Sigmoid colon (tissue), 7 donors: ENCODE data around the gene DMPK. TPM values are rescaled to one million over a fixed set of nuclear protein-coding genes. Genes with fewer than 3 reads are reported as not detected.

Experiments
- DNase-seq: peaks from one replicate; pipeline ENCODE4 v3.0.0-alpha.2; 2019
- H3K27ac ChIP-seq, 4 donors: fragments of 200-600 bp; sonication (generic); one replicate each; pipeline ENCODE4 v1.5.1; 2016 to 2019; ENCODE audit warnings: mild to moderate bottlenecking in 1 of 4
- H3K27me3 ChIP-seq, 3 donors: fragments of 200-600 bp; sonication (generic); one replicate each; pipeline ENCODE4 v1.5.1; 2019; ENCODE audit warnings: mild to moderate bottlenecking in 1 of 3
- H3K36me3 ChIP-seq, 4 donors: fragments of 200-600 bp; sonication (generic); one replicate each; pipeline ENCODE4 v1.5.1; 2016 to 2019
- H3K4me1 ChIP-seq, 4 donors: fragments of 200-600 bp; sonication (generic); one replicate each; pipeline ENCODE4 v1.5.1; 2017 to 2019
- H3K4me3 ChIP-seq, 4 donors: fragments of 200-600 bp; sonication (generic); one replicate each; pipeline ENCODE4 v1.5.1; 2017 to 2019; ENCODE audit warnings: mild to moderate bottlenecking in 2 of 4, moderate library complexity in 1 of 4
- H3K9me3 ChIP-seq, 4 donors: fragments of 200-600 bp in 3 of 4; sonication (generic) in 3 of 4; one replicate each; pipeline versions ENCODE4 v1.5.1 to v1.6.1; 2013 to 2019
- CTCF ChIP-seq, 4 experiments: fragments of 450-650 bp in 3 of 4; fragments of 200-600 bp in 1 of 4; IDR thresholded peaks; one replicate each; pipeline ENCODE4 v1.5.1; 2016 to 2019; ENCODE audit warnings: antibody characterized with exemption in 4 of 4, mild to moderate bottlenecking in 3 of 4, moderate library complexity in 2 of 4
- EP300 ChIP-seq, 4 donors: sonication (generic); formaldehyde crosslinking; IDR thresholded peaks; one replicate each; pipeline ENCODE4 v1.6.1; 2017; ENCODE audit warnings: antibody characterized with exemption in 4 of 4
- POLR2A ChIP-seq, 2 donors: fragments of 450-650 bp; IDR thresholded peaks; one replicate each; pipeline ENCODE4 v1.6.1; 2016; ENCODE audit warnings: antibody characterized with exemption in 2 of 2, mild to moderate bottlenecking in 2 of 2, moderate library complexity in 2 of 2
- POLR2AphosphoS5 ChIP-seq, 4 donors: sonication (generic); formaldehyde crosslinking; IDR thresholded peaks; one replicate each; pipeline ENCODE4 v1.6.1; 2017; ENCODE audit warnings: antibody characterized with exemption in 4 of 4
- WGBS, 2 donors: extraction: QIAGEN DNeasy Blood & Tissue Kit; methylation state at CpG; one replicate each; pipeline ENCODE4 v1.1.7; 2013; 5-methylcytosine and 5-hydroxymethylcytosine counted together
- intact Hi-C: fragments of 100-400 bp; cut with DNase I; formaldehyde crosslinking; loops from one replicate; pipeline ENCODE4 v1.15.1; 2023
- polyA plus RNA-seq, 3 donors: library from polyadenylated mRNA; stranded (reverse); fragments of 200-250 nt; gene quantifications; one replicate each; pipeline ENCODE4 v1.2.3, GENCODE V29; 2013
- total RNA-seq, 4 donors: library from RNA; depleted of rRNA; stranded (reverse); fragments of >200 nt; gene quantifications; one replicate each; pipeline ENCODE4 v1.1.0, GENCODE V29; 2016
- donor health status: healthy with polysubstance abuse.
- donor health status: Bipolar disorder and iron deficiency.
- donor health status: healthy.

Gene DMPK
- total and polyA plus RNA-seq, 7 donors: 7.2 to 219 (median 62.2) TPM

- DNase-seq: no peak
- H3K36me3 ChIP-seq: peaks cover 0 to 51% (median 27%) of the 10 kb centered on the region in 4 donors
Observed at GRCh38 chr19:45785097-45785496, 2.8 kb upstream of the DMPK start.

GRCh38 chr19:45784096-45784495, 1.8 kb upstream of the DMPK start:
- Histone ChIP-seq H3K4me1 (peaks cover 0 to 65% (median 56%) of the 10 kb centered on the region in 4 donors), H3K27me3 (no peaks in the 10 kb centered on the region), H3K36me3 (peaks cover 0 to 41% (median 21%) of the 10 kb centered on the region in 4 donors), H3K9me3 (no peaks in the 10 kb centered on the region), H3K4me3 (peak overlapping the region in 1 of 4 donors; percentile 85), H3K27ac (peak overlapping the region; percentile 96 to 98 (median 98))
- intact Hi-C loops: loop anchor here (10.0 kb wide), 1 partner anchor 279 kb away; the partner anchor contains the start of gene VASP
- no peak for TF ChIP-seq CTCF (IDR thresholded peaks at IDR 0.05)
- TF ChIP-seq EP300 (IDR thresholded peaks at IDR 0.05): no peak
- TF ChIP-seq POLR2A (IDR thresholded peaks at IDR 0.05): no peak
- TF ChIP-seq POLR2AphosphoS5 (IDR thresholded peaks at IDR 0.05): no peak
- WGBS, 2 donors: 89 to 92% methylated on average over 4 of the region's 4 CpGs
- DNase-seq: no peak

More at GRCh38 chr19:45785097-45785496, 2.8 kb upstream of the DMPK start:
- Histone ChIP-seq H3K27me3 (no peaks in the 10 kb centered on the region), H3K4me3 (no peak overlapping the region), H3K27ac (peak overlapping the region; percentile 96 to 98 (median 98)), H3K4me1 (peaks cover 0 to 55% (median 48%) of the 10 kb centered on the region in 4 donors), H3K9me3 (no peaks in the 10 kb centered on the region)
- TF ChIP-seq EP300 (IDR thresholded peaks at IDR 0.05): no peak
- no peak for TF ChIP-seq CTCF (IDR thresholded peaks at IDR 0.05)
- no peak for TF ChIP-seq POLR2AphosphoS5 (IDR thresholded peaks at IDR 0.05)
- TF ChIP-seq POLR2A (IDR thresholded peaks at IDR 0.05): no peak
- 82 to 87% methylated on average over 5 of the region's 5 CpGs for WGBS, 2 donors
- intact Hi-C loops: loop anchor here (10.0 kb wide), 1 partner anchor 280 kb away; the partner anchor contains the start of gene VASP

GRCh38 chr19:45782820-45783785, 813 bp upstream of the DMPK start:
- intact Hi-C loops: loop anchor here (10.0 kb wide), 1 partner anchor 278 kb away; the partner anchor contains the start of gene VASP
- Histone ChIP-seq H3K9me3 (no peaks in the 10 kb centered on the region), H3K27ac (peak overlapping the region; percentile 96 to 98 (median 98)), H3K4me3 (peak overlapping the region; percentile 77 to 94 (median 88)), H3K4me1 (peaks cover 0 to 75% (median 64%) of the 10 kb centered on the region in 4 donors), H3K36me3 (peaks cover 0 to 37% (median 25%) of the 10 kb centered on the region in 4 donors), H3K27me3 (no peaks in the 10 kb centered on the region)
- WGBS, 2 donors: 74 to 83% methylated on average over 26 of the region's 26 CpGs
- peak; percentile 93 for DNase-seq
- TF ChIP-seq CTCF (IDR thresholded peaks at IDR 0.05) (no peak), POLR2A (IDR thresholded peaks at IDR 0.05) (peak in 1 of 2 donors; percentile 63), POLR2AphosphoS5 (IDR thresholded peaks at IDR 0.05) (peak; percentile 61 to 86 (median 86)), EP300 (IDR thresholded peaks at IDR 0.05) (peak in 3 of 4 donors; percentile 52 to 69 (median 68))

- H3K4me3 ChIP-seq: peak overlapping the region; percentile 77 to 94 (median 88)
- WGBS, 2 donors: 21 to 56% methylated on average over 17 of the region's 17 CpGs
- peak overlapping the region; percentile 96 to 98 (median 98) for H3K27ac ChIP-seq
- H3K4me1 ChIP-seq: peaks cover 0 to 75% (median 65%) of the 10 kb centered on the region in 4 donors
- no peaks in the 10 kb centered on the region for H3K27me3 ChIP-seq
- H3K9me3 ChIP-seq: no peaks in the 10 kb centered on the region
- intact Hi-C loops: loop anchor here (10.0 kb wide), 1 partner anchor 277 kb away; the partner anchor contains the start of gene VASP
- H3K36me3 ChIP-seq: peaks cover 5 to 40% (median 34%) of the 10 kb centered on the region in 4 donors
- TF ChIP-seq POLR2A (IDR thresholded peaks at IDR 0.05) (no peak), POLR2AphosphoS5 (IDR thresholded peaks at IDR 0.05) (peak in 1 of 4 donors; percentile 2), EP300 (IDR thresholded peaks at IDR 0.05) (peak in 1 of 4 donors; percentile 19)
- peak; percentile 73 for DNase-seq
Observed at GRCh38 chr19:45781214-45782161, 802 bp downstream of the DMPK start.
